DOHH2 (cell line): Measurements from ENCODE around the gene C3orf38.

Experiments used
- H3F3A ChIP-seq: fragments of 200-600 bp; sonication (generic), shearing (Covaris generic); 2 replicates; pipeline ENCODE4 v1.6.0; 2016; ENCODE audit warnings: antibody characterized with exemption, mild to moderate bottlenecking; ENCODE audit not compliant: control insufficient read depth, insufficient read depth
- H3K27ac ChIP-seq: fragments of 200-600 bp; sonication (generic); 2 replicates; pipeline ENCODE4 v1.5.1; 2014; ENCODE audit warnings: low read depth, mild to moderate bottlenecking, low read length, moderate library complexity
- H3K27me3 ChIP-seq: fragments of 200-600 bp; sonication (generic); 2 replicates; pipeline ENCODE4 v1.6.1; 2014; ENCODE audit warnings: mild to moderate bottlenecking, low read length, mixed read lengths; ENCODE audit not compliant: control insufficient read depth
- H3K36me3 ChIP-seq: fragments of 200-600 bp; sonication (generic); 2 replicates; pipeline ENCODE4 v1.6.1; 2014; ENCODE audit warnings: mild to moderate bottlenecking, low read length, moderate library complexity, mixed read lengths; ENCODE audit not compliant: control insufficient read depth
- H3K4me1 ChIP-seq: fragments of 200-600 bp; sonication (generic); 2 replicates; pipeline ENCODE4 v1.6.1; 2014; ENCODE audit warnings: mild to moderate bottlenecking, low read length, mixed read lengths; ENCODE audit not compliant: control insufficient read depth
- H3K4me2 ChIP-seq: fragments of 200-600 bp; sonication (generic); 2 replicates; pipeline ENCODE4 v1.6.0; 2014; ENCODE audit warnings: mild to moderate bottlenecking, low read length, moderate library complexity
- H3K4me3 ChIP-seq: fragments of 200-600 bp; sonication (generic); 2 replicates; pipeline ENCODE4 v1.5.1; 2014; ENCODE audit warnings: mild to moderate bottlenecking, low read length, mixed read lengths
- H3K79me2 ChIP-seq: fragments of 200-600 bp; sonication (generic); 2 replicates; pipeline ENCODE4 v1.6.1; 2014; ENCODE audit warnings: mild to moderate bottlenecking, low read length, mixed read lengths; ENCODE audit not compliant: control insufficient read depth
- H3K9me2 ChIP-seq: fragments of 200-600 bp; sonication (generic); replicated peaks from 2 replicates; pipeline ENCODE4 v1.6.1; 2014; ENCODE audit warnings: mild to moderate bottlenecking, low read length, mixed read lengths; ENCODE audit not compliant: control insufficient read depth
- H3K9me3 ChIP-seq: fragments of 200-600 bp; sonication (generic); 2 replicates; pipeline ENCODE4 v1.6.1; 2014; ENCODE audit warnings: antibody characterized with exemption, low read length, mixed read lengths; ENCODE audit not compliant: control insufficient read depth, insufficient read depth
- H4K20me1 ChIP-seq: fragments of 200-600 bp; sonication (generic); 2 replicates; pipeline ENCODE4 v1.6.0; 2014; ENCODE audit warnings: low read depth, mild to moderate bottlenecking, antibody characterized with exemption, low read length, moderate library complexity; ENCODE audit not compliant: control insufficient read depth, insufficient read depth
- CTCF ChIP-seq: fragments of 200-600 bp; sonication (generic); IDR thresholded peaks from one replicate; pipeline ENCODE4 v1.5.1; 2014; ENCODE audit warnings: antibody characterized with exemption, mild to moderate bottlenecking, low read depth, low read length; ENCODE audit not compliant: poor library complexity, severe bottlenecking
- EZH2phosphoT487 ChIP-seq: fragments of 200-600 bp; sonication (generic); IDR thresholded peaks from 2 replicates; pipeline ENCODE4 v1.6.1; 2017; ENCODE audit warnings: borderline replicate concordance, mild to moderate bottlenecking, antibody characterized with exemption, low read length, moderate library complexity, mixed read lengths

Gene C3orf38

GRCh38 chr3:88112289-88112688, 37.5 kb upstream of the C3orf38 start:
- Histone ChIP-seq H3K9me2 (no peaks in the 10 kb centered on the region), H3K4me3 (no peak overlapping the region), H3K27me3 (no peaks in the 10 kb centered on the region), H3K36me3 (peaks cover 36% of the 10 kb centered on the region), H3K9me3 (no peaks in the 10 kb centered on the region), H3F3A (peaks cover 2% of the 10 kb centered on the region; the same call in 1 of the 2 replicates), H3K4me1 (0 out of 2 replicates have a peak, but pooled peaks cover 3% of the 10 kb centered on the region), H3K79me2 (peaks cover 15% of the 10 kb centered on the region), H3K4me2 (no peak overlapping the region), H4K20me1 (no peaks in the 10 kb centered on the region; the same call in 1 of the 2 replicates), H3K27ac (no peak overlapping the region)
- TF ChIP-seq CTCF (no peak), EZH2phosphoT487 (no peak)

DNA sequence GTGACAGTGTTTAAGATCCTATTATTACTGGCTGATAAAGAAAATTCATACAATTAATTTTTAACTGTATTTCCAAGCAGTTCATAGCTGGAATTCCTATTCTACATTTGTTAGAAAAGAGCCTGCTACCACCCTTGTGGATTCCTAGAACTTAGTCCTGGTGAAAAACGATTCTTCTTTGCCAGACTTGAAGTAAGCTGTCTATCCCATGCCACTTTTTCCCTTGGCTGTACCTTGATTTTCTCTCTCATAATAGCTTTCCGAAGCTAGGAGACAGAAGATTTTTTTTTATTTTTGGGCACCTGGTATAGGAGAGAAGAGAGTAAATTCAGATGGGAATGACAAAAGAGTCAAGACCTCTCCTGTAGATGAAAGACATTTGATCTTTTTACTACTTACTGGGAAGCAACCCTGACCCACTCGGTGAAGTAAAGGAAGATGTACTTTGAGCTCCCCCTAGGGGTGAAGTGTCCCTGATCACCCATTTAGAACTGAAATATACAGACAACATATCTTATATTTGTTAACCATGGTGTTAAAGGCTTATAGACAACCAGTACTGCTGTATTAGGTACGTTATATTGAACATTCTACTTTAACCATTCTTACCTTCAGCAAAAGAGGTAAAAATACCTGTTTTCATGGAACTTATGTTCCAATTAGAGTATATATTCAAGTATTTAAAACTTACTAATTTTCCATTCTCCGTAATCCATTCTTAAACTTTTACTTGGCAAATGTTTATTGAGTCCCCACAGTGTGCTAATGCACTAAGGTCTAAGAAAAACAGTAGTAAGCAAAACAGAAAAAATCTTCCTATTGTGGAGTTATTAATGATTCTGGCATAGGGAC, 36.2 kb upstream of the C3orf38 start:
- H3K4me1 ChIP-seq: 0 out of 2 replicates have a peak, but pooled peaks cover 3% of the 10 kb centered on the region
- TF ChIP-seq EZH2phosphoT487 (no peak), CTCF (peak; percentile 80)
- no peaks in the 10 kb centered on the region for H3K9me3 ChIP-seq
- peaks cover 17% of the 10 kb centered on the region for H3K79me2 ChIP-seq
- H3K9me2 ChIP-seq: no peaks in the 10 kb centered on the region
- no peaks in the 10 kb centered on the region for H3K27me3 ChIP-seq
- H3K4me3 ChIP-seq: no peak overlapping the region
- H3K4me2 ChIP-seq: no peak overlapping the region
- peaks cover 48% of the 10 kb centered on the region for H3K36me3 ChIP-seq
- no peaks in the 10 kb centered on the region; the same call in 1 of the 2 replicates for H4K20me1 ChIP-seq
- no peak overlapping the region for H3K27ac ChIP-seq
- peaks cover 2% of the 10 kb centered on the region; the same call in 1 of the 2 replicates for H3F3A ChIP-seq

- H3K9me3 ChIP-seq: no peaks in the 10 kb centered on the region
- H4K20me1 ChIP-seq: no peaks in the 10 kb centered on the region; the same call in 1 of the 2 replicates
- H3F3A ChIP-seq: peaks cover 2% of the 10 kb centered on the region; the same call in 1 of the 2 replicates
- no peak overlapping the region for H3K4me2 ChIP-seq
- H3K27ac ChIP-seq: no peak overlapping the region
- no peaks in the 10 kb centered on the region for H3K9me2 ChIP-seq
- H3K4me3 ChIP-seq: no peak overlapping the region
- 0 out of 2 replicates have a peak, but pooled peaks cover 3% of the 10 kb centered on the region for H3K4me1 ChIP-seq
- no peak for TF ChIP-seq EZH2phosphoT487
- TF ChIP-seq CTCF: no peak
- H3K27me3 ChIP-seq: no peaks in the 10 kb centered on the region
- H3K36me3 ChIP-seq: peaks cover 50% of the 10 kb centered on the region
- H3K79me2 ChIP-seq: peaks cover 15% of the 10 kb centered on the region
These were observed 34.7 kb upstream of the C3orf38 start for GRCh38 chr3:88114878-88115549.
